ENCODE measurements around the gene SIGLECL1.

DNA sequence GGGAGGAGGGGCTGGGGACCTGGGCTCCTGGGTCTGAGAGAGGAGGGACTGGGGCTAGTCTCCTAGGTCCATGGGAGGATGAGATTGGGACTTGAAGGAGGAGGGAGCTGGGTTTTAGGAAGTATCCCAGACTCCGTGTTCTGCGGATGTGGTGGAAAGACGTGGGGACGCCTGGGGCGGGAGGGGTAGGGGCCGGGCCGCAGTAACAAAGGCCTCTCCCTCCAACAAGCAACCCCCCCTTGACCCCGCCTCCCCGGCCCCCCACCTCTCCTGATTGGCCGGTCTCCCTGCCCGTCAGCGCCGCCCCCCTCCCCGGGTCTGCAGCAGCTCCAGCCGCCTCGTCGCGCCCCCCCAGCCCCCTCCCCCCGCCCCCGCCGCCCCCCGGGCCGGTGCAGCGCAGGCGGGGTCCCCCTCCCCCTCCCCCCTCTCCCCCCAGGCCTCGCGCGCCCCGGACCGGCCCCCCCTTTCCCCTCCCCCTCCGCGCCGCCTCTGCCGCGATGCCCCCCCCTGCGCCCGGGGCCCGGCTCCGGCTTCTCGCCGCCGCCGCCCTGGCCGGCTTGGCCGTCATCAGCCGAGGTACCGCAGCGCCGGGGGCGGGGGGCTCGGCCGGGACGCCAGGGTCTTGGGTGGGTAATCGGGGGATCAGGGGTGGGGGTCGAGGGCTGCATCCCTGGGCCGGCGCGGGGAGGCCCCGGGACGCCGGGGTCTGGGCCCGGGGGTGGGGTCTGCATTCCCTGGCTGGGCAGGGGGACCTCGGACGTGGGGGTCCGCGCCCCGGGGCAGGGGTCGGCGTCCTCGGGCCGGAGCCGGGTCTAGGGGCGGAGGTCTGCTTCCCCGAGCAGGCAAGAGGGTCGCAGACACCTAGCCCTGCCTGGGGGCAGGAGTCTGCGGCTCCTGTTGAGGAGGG lies 60.7 kb downstream of the SIGLECL1 start, which contains the start of gene IGLON5:
- TF ChIP-seq TBL1XR1 (IDR thresholded peaks at IDR 0.05; ENCODE audit: low read length in 2 of 2) (no peak), RCOR1 (IDR thresholded peaks at IDR 0.05; ENCODE audit: borderline replicate concordance in 1 of 2, low read depth in 2 of 2, low read length in 2 of 2) (no peak)
- TF ChIP-seq, protein P1, sequence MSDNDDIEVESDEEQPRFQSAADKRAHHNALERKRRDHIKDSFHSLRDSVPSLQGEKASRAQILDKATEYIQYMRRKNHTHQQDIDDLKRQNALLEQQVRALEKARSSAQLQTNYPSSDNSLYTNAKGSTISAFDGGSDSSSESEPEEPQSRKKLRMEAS (CRISPR knock-in tag; IDR thresholded peaks at IDR 0.05): no peak
- TF ChIP-seq, protein P2, sequence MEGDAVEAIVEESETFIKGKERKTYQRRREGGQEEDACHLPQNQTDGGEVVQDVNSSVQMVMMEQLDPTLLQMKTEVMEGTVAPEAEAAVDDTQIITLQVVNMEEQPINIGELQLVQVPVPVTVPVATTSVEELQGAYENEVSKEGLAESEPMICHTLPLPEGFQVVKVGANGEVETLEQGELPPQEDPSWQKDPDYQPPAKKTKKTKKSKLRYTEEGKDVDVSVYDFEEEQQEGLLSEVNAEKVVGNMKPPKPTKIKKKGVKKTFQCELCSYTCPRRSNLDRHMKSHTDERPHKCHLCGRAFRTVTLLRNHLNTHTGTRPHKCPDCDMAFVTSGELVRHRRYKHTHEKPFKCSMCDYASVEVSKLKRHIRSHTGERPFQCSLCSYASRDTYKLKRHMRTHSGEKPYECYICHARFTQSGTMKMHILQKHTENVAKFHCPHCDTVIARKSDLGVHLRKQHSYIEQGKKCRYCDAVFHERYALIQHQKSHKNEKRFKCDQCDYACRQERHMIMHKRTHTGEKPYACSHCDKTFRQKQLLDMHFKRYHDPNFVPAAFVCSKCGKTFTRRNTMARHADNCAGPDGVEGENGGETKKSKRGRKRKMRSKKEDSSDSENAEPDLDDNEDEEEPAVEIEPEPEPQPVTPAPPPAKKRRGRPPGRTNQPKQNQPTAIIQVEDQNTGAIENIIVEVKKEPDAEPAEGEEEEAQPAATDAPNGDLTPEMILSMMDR (IDR thresholded peaks at IDR 0.05 in 2 of 3, conservative IDR thresholded peaks at IDR 0.05 in 1 of 3; ENCODE audit: insufficient read depth in 2 of 3, low read depth in 1 of 3, low read length in 3 of 3): no peak
